Psoas muscle (tissue), 8 donors: ENCODE results near the gene LPP. TPM values are rescaled to one million over a fixed set of nuclear protein-coding genes. Genes with fewer than 3 reads are reported as not detected.

Experiments
- ATAC-seq, 4 donors: fragments of 200-7000 bp; cut with Tn5 transposase; one replicate each; pipeline ENCODE4 v1.9.1; 2020; ENCODE audit warnings: moderate library complexity in 3 of 4, mild to moderate bottlenecking in 2 of 4
- DNase-seq, 2 donors: peaks; one replicate each; pipeline ENCODE4 v3.0.0-alpha.2; 2020
- H3K27ac ChIP-seq: fragments of 200-600 bp; one replicate; pipeline ENCODE4 v1.8.0; 2022
- H3K27me3 ChIP-seq, 3 donors: fragments of 200-600 bp in 1 of 3; one replicate each; pipeline versions ENCODE4 v1.6.1 to v1.8.0; 2013 to 2022; ENCODE audit warnings: low read length in 2 of 3, mild to moderate bottlenecking in 2 of 3, moderate library complexity in 1 of 3; ENCODE audit not compliant: insufficient read depth in 3 of 3
- H3K36me3 ChIP-seq, 2 donors: fragments of 200-600 bp in 1 of 2; one replicate each; pipeline versions ENCODE4 v1.6.1 to v1.8.0; 2013 to 2022; ENCODE audit warnings: low read depth in 1 of 2, mild to moderate bottlenecking in 1 of 2, moderate library complexity in 1 of 2; ENCODE audit not compliant: insufficient read depth in 1 of 2
- H3K4me1 ChIP-seq: fragments of 200-600 bp; one replicate; pipeline ENCODE4 v1.8.0; 2022
- H3K4me3 ChIP-seq: fragments of 200-600 bp; one replicate; pipeline ENCODE4 v1.8.0; 2022; ENCODE audit warnings: mild to moderate bottlenecking
- H3K9me3 ChIP-seq: fragments of 200-600 bp; one replicate; pipeline ENCODE4 v1.8.0; 2022
- CTCF ChIP-seq: fragments of 200-600 bp; IDR thresholded peaks from one replicate; pipeline ENCODE4 v1.8.0; 2022; ENCODE audit warnings: antibody characterized with exemption
- WGBS, 3 donors: extraction: QIAGEN DNeasy Blood & Tissue Kit; methylation state at CpG; one replicate each; pipeline versions ENCODE4 v1.1.6 to v1.1.7; 2013; 5-methylcytosine and 5-hydroxymethylcytosine counted together
- intact Hi-C, 2 donors: fragments of 100-400 bp; cut with DNase I; formaldehyde crosslinking; loops; one replicate each; pipeline versions ENCODE4 v1.11.0 to v1.14.2; 2022
- polyA plus RNA-seq, 3 donors: library from polyadenylated mRNA; stranded (reverse); fragments of 200-250 nt; gene quantifications; one replicate each; pipeline ENCODE4 v1.2.3, GENCODE V29; 2013
- total RNA-seq, 4 donors: library from RNA; stranded (reverse); fragmentation: NEBNext Ultra II Directional in 2 of 4; extraction: Animal tissue kit (Norgen Biotek cat#: 25700) in 2 of 4; gene quantifications; one replicate each; pipeline versions ENCODE4 v1.2.1 to v1.2.4, GENCODE V29; 2021 to 2023
- donor health status: healthy with polysubstance abuse.
- donor health status: DM: no; HTN: no; CAD: no; lungs with moderate emphysema.
- donor health status: Bipolar disorder and iron deficiency.
- donor health status: healthy.
- donor health status: DM: yes; HTN: yes; CAD: no.
- donor health status: DM: no; HTN: no; CAD: no.
- donor health status: DM: no; HTN: no; CAD: no.
- donor health status: DM: yes; HTN: yes; CAD: no.

LPP gene
- total and polyA plus RNA-seq, 7 donors = 2.6 to 80.3 (median 42.8) TPM

- TF ChIP-seq CTCF = no peak
Measured at GRCh38 chr3:188672840-188673239, 518.9 kb downstream of the LPP start.

GRCh38 chr3:188673646-188674186, 519.8 kb downstream of the LPP start:
- Histone ChIP-seq H3K4me1 (peaks cover 25% of the 10 kb centered on the region), H3K9me3 (no peaks in the 10 kb centered on the region), H3K27me3 (no peaks in the 10 kb centered on the region), H3K4me3 (no peak overlapping the region), H3K27ac (no peak overlapping the region), H3K36me3 (no peaks in the 10 kb centered on the region)
- WGBS, 3 donors = 92 to 100% (median 96%) methylated on average over 1 of the region's 1 CpG
- no peak for TF ChIP-seq CTCF
- ATAC-seq (peak; percentile 30 to 77 (median 67)), DNase-seq (no peak)
- intact Hi-C loops = no loop called here

More at GRCh38 chr3:188672840-188673239, 518.9 kb downstream of the LPP start:
- H3K4me1 ChIP-seq = peaks cover 25% of the 10 kb centered on the region
- no peaks in the 10 kb centered on the region for H3K36me3 ChIP-seq
- no peaks in the 10 kb centered on the region for H3K9me3 ChIP-seq
- intact Hi-C loops = no loop called here
- DNase-seq = no peak
- no peak overlapping the region for H3K27ac ChIP-seq
- no peak overlapping the region for H3K4me3 ChIP-seq
- WGBS, 3 donors = 76 to 87% (median 78%) methylated on average over 4 of the region's 4 CpGs
- no peaks in the 10 kb centered on the region for H3K27me3 ChIP-seq
- no peak for ATAC-seq

DNA sequence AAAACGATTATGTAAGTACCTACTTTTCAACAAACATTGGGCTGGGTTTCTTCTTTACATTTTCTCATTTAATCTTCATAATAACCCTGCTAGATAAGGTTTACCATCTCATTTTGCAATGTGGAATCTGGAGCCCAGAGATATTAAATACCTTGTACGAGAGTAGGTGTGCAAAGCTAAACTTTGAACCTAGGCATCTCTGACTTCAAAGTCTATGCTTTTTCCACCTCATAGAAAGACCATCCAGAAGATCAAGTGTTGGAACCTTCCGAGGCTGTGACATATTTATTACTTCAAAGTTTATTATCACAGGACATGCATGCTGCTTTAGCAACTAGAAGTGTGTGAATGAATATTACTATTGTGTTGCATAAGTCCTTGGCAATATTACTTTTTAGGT, 520.6 kb downstream of the LPP start:
- Histone ChIP-seq H3K27me3 (no peaks in the 10 kb centered on the region), H3K36me3 (no peaks in the 10 kb centered on the region), H3K27ac (no peak overlapping the region), H3K9me3 (no peaks in the 10 kb centered on the region), H3K4me1 (peaks cover 27% of the 10 kb centered on the region), H3K4me3 (no peak overlapping the region)
- 30 to 43% (median 33%) methylated on average over 3 of the region's 3 CpGs for WGBS, 3 donors
- intact Hi-C loops = no loop called here
- peak in 1 of 4 donors; percentile 31 for ATAC-seq
- no peak for DNase-seq
- TF ChIP-seq CTCF = no peak

GRCh38 chr3:188677344-188677743, 523.4 kb downstream of the LPP start:
- DNase-seq = no peak
- no peaks in the 10 kb centered on the region for H3K36me3 ChIP-seq
- TF ChIP-seq CTCF = no peak
- no peak overlapping the region for H3K27ac ChIP-seq
- H3K9me3 ChIP-seq = no peaks in the 10 kb centered on the region
- H3K27me3 ChIP-seq = no peaks in the 10 kb centered on the region
- intact Hi-C loops = no loop called here
- H3K4me3 ChIP-seq = no peak overlapping the region
- no peak for ATAC-seq
- WGBS, 3 donors = 96 to 100% (median 99%) methylated on average over 1 of the region's 1 CpG
- peaks cover 45% of the 10 kb centered on the region for H3K4me1 ChIP-seq

- ATAC-seq = no peak
- Histone ChIP-seq H3K4me1 (peaks cover 46% of the 10 kb centered on the region), H3K27me3 (no peaks in the 10 kb centered on the region), H3K36me3 (no peaks in the 10 kb centered on the region), H3K4me3 (no peak overlapping the region), H3K27ac (peak overlapping the region; percentile 54), H3K9me3 (no peaks in the 10 kb centered on the region)
- no peak for DNase-seq
- TF ChIP-seq CTCF = no peak
- intact Hi-C loops = loop anchor here in 1 of 2 donors (5.0 kb wide), 1 partner anchor 267 kb away; no protein-coding TSS in a partner anchor
- WGBS, 3 donors = 37 to 51% (median 47%) methylated on average over 1 of the region's 1 CpG
Measured at GRCh38 chr3:188680189-188680588, 526.2 kb downstream of the LPP start.
